GM12874 (cell line): Measurements from ENCODE around the gene FOXI1.

Experiments used
- CTCF ChIP-seq: IDR thresholded peaks from 2 replicates; pipeline ENCODE4 v1.5.1; 2011; ENCODE audit warnings: low read depth, mild to moderate bottlenecking, control low read depth, low read length, moderate library complexity; ENCODE audit not compliant: insufficient read depth

FOXI1 gene

DNA sequence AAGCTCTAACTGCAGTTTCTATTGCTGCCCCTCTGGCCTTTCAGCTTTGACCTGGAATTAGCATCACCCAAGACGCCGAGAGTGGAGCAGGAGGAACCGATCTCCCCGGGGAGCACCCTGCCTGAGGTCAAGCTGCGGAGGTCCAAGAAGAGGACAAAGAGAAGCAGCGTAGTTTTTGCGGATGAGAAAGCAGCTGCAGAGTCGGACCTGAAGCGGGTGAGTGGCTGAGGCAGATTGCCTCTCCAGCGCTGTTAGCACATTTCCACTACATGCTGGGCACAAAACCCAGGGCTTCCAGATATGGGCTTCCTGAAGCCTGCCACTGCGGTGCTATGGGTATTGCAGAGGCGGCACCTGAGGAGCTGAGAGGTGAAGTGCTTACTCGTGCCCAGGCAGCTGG lies 26.8 kb upstream of the FOXI1 start:
- TF ChIP-seq CTCF: no peak

DNA sequence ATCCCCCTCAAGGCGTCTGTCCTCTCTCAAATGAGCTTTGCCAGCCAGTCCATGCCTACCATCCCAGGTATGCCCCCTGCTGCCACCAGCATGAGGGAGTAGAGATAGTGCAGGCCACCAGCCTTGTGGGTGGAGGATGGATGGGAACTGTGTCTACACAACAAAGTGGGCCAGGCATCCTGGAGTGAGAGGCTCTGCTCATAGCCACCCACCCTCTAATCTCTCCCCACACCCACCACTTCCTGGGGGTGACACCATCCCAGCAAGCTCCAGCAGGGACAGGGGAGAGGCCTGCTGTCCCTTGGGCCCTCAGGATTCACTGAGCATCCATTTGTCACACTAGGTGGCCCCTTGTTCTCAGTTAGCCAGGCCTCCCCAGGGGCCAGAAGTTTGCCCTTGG lies 25.5 kb upstream of the FOXI1 start:
- no peak for TF ChIP-seq CTCF

DNA sequence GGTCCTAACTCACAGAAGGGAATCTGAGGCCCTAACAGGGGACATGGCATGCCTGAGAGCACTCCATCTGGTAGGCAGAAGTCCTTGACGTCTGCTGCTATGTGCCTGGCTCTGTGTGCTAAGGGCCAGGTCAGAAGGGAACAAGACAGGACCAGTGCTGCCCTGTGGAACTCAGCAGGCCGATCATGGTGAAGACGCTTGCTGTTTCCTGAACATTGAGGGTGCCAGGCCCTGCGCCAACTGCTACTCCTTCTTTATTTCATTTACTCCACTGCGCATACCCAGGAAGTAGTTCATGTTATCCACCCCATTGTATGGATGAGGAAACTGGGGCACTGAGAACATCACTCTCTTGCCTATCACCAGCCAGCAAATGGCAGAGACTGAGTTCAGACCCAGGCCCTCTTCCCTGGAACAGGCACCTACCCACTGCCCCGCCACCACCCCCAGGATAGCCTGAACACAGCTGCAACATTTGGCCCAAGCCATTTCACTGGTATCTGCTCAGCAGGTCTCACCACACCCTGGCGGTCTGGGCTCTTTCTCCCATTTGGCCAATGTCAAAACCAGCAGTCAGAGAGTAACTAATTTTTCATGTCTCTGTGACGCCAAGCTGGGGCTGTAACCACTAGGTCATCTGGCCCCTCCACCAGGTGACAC lies 24.8 kb upstream of the FOXI1 start:
- no peak for TF ChIP-seq CTCF

DNA sequence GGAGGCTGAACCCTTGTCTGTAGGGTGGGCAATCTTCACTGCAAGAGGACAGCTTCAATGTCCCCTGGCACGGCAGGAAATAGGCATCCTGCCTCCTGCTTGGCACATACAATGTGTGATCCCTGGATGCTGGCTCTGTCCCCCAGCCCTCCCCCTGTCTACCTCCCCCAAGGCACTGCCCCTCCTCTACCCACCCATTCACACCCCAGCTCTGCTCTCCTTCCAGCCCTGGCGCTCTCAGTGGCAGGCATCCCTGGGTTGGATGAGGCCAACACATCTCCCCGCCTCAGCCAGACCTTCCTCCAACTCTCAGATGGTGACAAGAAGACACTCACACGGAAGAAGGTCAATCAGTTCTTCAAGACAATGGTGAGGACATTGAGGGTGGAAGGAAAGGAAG lies 24.1 kb upstream of the FOXI1 start:
- TF ChIP-seq CTCF: no peak

- no peak for TF ChIP-seq CTCF
These were observed 23.0 kb upstream of the FOXI1 start for GRCh38 chr5:170082701-170083100.

GRCh38 chr5:170087168-170087817 lies 18.4 kb upstream of the FOXI1 start:
- TF ChIP-seq CTCF: no peak

GRCh38 chr5:170092455-170093101 lies 13.1 kb upstream of the FOXI1 start:
- TF ChIP-seq CTCF: no peak
